Measurements from ENCODE around the gene STYXL2.

Gene STYXL2

GRCh38 chr1:167110586-167110985 lies 16.7 kb downstream of the STYXL2 start:
- no peak for DNase-seq (ENCODE audit: low read depth)

- no peak for DNase-seq (ENCODE audit: low read depth)
Observed at GRCh38 chr1:167111868-167112709, 18.2 kb downstream of the STYXL2 start.

GRCh38 chr1:167114725-167115124 lies 20.9 kb downstream of the STYXL2 start:
- DNase-seq (ENCODE audit: low read depth) = no peak

- DNase-seq (ENCODE audit: low read depth) = no peak
Observed at GRCh38 chr1:167115655-167116054, 21.8 kb downstream of the STYXL2 start.

GRCh38 chr1:167116174-167116573 lies 22.3 kb downstream of the STYXL2 start:
- DNase-seq (ENCODE audit: low read depth) = no peak

GRCh38 chr1:167117225-167117624 lies 23.4 kb downstream of the STYXL2 start:
- DNase-seq (ENCODE audit: low read depth) = no peak

- no peak for DNase-seq (ENCODE audit: low read depth)
Observed at GRCh38 chr1:167118188-167118587, 24.3 kb downstream of the STYXL2 start.

- no peak for DNase-seq (ENCODE audit: low read depth)
Observed at GRCh38 chr1:167119696-167120095, 25.8 kb downstream of the STYXL2 start.

- DNase-seq (ENCODE audit: low read depth) = no peak
Observed at GRCh38 chr1:167120899-167121298, 27.0 kb downstream of the STYXL2 start.

- DNase-seq (ENCODE audit: low read depth) = no peak
Observed at GRCh38 chr1:167121375-167122120, 27.7 kb downstream of the STYXL2 start.

- no peak for DNase-seq (ENCODE audit: low read depth)
Observed at GRCh38 chr1:167122121-167122480, 28.2 kb downstream of the STYXL2 start.

- DNase-seq (ENCODE audit: low read depth) = no peak
Observed at GRCh38 chr1:167122568-167122967, 28.7 kb downstream of the STYXL2 start.

- DNase-seq (ENCODE audit: low read depth) = no peak
Observed at GRCh38 chr1:167126317-167126716, 32.4 kb downstream of the STYXL2 start.

- no peak for DNase-seq (ENCODE audit: low read depth)
Observed at GRCh38 chr1:167126811-167127210, 32.9 kb downstream of the STYXL2 start.

- DNase-seq (ENCODE audit: low read depth) = no peak
Observed at GRCh38 chr1:167127236-167127635, 33.4 kb downstream of the STYXL2 start.

- DNase-seq (ENCODE audit: low read depth) = no peak
Observed at GRCh38 chr1:167127661-167128060, 33.8 kb downstream of the STYXL2 start.

- DNase-seq (ENCODE audit: low read depth) = no peak
Observed at GRCh38 chr1:167128261-167129227, 34.7 kb downstream of the STYXL2 start.

GRCh38 chr1:167130829-167131510 lies 37.1 kb downstream of the STYXL2 start:
- no peak for DNase-seq (ENCODE audit: low read depth)

- DNase-seq (ENCODE audit: low read depth) = no peak
Observed at GRCh38 chr1:167132301-167133010, 38.6 kb downstream of the STYXL2 start.

GRCh38 chr1:167135281-167135840 lies 41.5 kb downstream of the STYXL2 start:
- DNase-seq (ENCODE audit: low read depth) = no peak

- no peak for DNase-seq (ENCODE audit: low read depth)
Observed at GRCh38 chr1:167136191-167136614, 42.3 kb downstream of the STYXL2 start.
